GM18858 (cell line): ENCODE data around the gene SLC1A7.

Experiments used
- ATAC-seq: cut with Tn5 transposase; IDR thresholded peaks from one replicate; pipeline ENCODE4 v1.9.1; 2021; ENCODE audit not compliant: unreplicated experiment

The SLC1A7 gene

DNA sequence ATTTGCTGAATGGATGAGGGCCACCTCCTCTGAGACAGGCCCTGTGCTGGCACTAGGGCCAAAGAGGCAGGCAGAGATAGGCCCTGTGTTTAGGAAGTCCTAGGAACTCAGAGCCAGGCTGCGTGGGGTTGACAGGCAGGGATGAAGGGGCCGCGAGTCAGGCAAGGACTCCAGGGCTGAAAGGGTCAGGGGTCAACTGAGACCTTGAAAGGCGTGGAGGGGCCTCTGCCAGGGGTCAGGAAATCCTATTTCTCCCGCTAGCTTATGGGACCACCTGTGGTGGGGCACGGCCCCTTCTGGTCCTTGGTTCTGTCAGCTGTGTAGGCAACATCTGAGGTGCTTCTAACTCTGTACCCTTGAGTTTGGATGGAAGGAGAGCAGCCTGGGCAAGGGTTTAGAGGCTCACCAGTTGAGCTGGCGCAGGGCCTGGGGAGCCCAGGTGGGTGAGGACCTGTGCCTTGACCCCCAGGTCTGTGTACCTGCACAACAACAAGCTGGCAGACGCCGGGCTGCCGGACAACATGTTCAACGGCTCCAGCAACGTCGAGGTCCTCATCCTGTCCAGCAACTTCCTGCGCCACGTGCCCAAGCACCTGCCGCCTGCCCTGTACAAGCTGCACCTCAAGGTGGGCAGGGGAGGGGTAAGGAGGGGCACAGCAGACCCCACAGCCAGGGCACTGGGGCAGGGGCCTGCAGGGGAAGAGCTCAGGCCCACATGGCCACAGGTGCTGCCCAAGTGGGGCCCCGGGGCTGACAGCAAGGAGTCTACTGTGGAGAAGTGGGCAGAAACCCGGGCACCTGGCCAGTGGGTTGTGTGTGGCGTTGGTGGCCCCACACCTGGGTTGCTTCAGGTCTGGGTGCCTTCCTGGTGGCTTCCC is 65.5 kb downstream of the SLC1A7 start:
- no peak for ATAC-seq

GRCh38 chr1:53076165-53076564 is 66.3 kb downstream of the SLC1A7 start:
- ATAC-seq: no peak

DNA sequence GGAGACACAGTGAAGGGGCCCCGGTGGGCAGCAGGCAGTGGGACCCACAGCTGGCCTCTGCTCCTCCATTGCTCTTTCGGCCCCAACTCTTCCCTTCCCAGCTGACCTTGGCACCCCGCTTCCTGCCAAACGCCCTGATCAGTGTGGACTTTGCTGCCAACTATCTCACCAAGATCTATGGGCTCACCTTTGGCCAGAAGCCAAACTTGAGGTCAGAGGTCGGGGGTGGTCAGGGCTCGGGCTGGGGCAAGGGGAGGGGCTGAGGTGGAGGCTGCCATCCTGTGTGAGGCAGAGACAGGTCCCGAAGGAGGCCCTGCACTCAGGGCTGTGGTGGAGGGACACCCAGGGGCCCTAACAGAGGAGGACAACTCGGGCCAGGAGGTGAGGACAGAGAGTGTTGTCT is 66.7 kb downstream of the SLC1A7 start:
- ATAC-seq: no peak

GRCh38 chr1:53075206-53075605 is 67.2 kb downstream of the SLC1A7 start:
- ATAC-seq: no peak

- ATAC-seq: no peak
Measured at GRCh38 chr1:53074313-53075154, 67.9 kb downstream of the SLC1A7 start.

GRCh38 chr1:53073868-53074311 is 68.5 kb downstream of the SLC1A7 start:
- ATAC-seq: no peak

DNA sequence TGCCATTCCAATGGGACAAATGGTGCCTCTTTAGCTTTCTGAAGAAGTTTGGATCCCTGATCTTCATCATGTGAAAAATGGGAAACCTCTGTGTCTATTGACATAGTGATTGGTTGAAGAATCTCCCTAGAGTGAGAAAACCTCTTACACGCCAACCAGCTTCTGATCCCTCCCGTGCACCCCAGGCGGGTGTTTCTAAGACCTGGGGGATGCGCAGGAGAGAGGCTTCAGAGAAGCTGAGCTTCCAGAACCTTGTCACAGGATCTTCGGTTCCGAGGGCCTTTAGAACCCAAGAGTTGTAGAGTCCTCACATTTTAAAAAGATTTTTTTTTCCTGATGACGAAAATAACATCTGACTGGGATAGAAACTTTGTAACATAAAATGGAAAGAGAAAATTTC is 69.2 kb downstream of the SLC1A7 start:
- ATAC-seq: no peak

DNA sequence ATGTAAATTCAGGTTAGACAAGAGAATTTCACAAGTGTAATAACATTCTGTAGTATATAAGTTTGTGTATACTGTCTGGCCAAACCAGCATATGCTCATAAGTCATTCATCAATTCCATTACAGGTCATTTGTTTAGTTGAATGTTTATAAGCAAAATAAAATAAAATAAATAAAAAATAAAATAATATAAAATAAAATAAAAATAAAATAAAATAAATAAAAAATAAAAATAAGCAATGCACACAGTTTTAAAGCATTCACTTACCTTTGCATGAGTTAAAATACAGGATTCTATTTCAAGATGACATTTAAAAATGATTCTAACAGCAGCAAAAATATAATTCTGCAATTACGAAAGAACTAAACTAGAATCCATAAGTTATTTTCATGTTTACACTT is 70.5 kb downstream of the SLC1A7 start:
- no peak for ATAC-seq

- ATAC-seq: no peak
Measured at GRCh38 chr1:53071167-53071865, 71.1 kb downstream of the SLC1A7 start.

DNA sequence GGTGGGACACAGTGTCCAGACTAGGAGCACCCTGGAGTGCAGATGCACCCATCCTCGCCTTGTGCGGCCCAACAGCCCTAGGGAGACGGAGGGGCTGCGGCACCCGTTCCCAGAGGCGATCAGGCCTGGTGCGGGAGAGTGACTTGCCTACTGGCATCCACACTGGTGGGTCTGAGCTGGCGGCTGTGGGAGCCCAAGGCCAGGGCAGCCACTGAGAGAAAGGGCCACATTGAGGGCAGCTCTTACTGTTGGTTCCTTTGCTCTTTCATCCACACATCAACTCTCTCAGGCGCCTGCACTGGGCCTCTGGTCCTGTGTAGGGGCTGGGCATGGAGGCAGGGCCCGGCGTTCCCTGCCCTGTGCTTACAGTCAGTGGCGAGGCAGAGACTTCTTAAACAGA is 71.8 kb downstream of the SLC1A7 start:
- ATAC-seq: no peak

GRCh38 chr1:53069663-53070327 is 72.6 kb downstream of the SLC1A7 start:
- no peak for ATAC-seq

- ATAC-seq: no peak
Measured at GRCh38 chr1:53069265-53069662, 73.2 kb downstream of the SLC1A7 start.

GRCh38 chr1:53068314-53069099 is 73.9 kb downstream of the SLC1A7 start:
- ATAC-seq: no peak

DNA sequence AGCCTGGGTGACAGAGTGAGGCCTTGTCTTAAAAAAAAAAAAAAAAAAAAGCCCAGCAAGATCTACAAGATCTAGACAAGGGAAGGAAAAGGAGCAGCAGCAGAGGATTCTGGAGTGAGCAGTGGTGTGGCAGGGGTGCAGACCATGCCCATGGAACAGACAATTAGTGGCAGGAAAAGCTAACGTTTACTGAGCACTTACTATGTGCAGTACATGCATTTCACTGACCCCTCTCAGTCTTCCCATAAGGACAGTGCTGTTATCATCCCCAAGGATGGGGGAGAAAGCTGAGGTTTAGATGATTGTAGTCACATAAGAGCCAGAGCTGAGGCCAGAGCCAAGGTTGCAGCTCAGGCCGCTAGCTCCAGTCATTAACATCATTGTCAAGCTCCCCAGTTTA is 74.6 kb downstream of the SLC1A7 start:
- ATAC-seq: no peak

GRCh38 chr1:53066891-53067738 is 75.3 kb downstream of the SLC1A7 start:
- no peak for ATAC-seq

DNA sequence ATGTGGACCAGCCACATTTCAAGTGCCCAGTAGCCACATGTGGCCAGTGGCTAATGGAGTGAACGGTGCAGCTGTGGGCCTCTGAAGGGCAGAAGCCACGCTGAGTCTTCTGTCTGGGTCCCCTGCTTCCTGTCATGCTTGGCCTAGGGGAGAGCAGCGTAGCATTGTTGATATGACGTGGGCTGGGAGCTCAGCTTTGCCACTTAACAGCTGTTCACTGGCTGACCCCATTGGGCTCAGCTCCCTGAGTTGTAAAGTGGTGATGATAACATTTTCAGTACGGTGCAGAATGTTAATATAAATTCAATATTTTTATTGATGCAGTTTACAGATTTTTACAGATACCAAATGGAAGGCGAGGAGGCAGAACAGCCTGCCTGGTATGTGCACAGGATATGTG is 76.0 kb downstream of the SLC1A7 start:
- ATAC-seq: no peak

GRCh38 chr1:53065391-53065790 is 77.0 kb downstream of the SLC1A7 start:
- no peak for ATAC-seq

DNA sequence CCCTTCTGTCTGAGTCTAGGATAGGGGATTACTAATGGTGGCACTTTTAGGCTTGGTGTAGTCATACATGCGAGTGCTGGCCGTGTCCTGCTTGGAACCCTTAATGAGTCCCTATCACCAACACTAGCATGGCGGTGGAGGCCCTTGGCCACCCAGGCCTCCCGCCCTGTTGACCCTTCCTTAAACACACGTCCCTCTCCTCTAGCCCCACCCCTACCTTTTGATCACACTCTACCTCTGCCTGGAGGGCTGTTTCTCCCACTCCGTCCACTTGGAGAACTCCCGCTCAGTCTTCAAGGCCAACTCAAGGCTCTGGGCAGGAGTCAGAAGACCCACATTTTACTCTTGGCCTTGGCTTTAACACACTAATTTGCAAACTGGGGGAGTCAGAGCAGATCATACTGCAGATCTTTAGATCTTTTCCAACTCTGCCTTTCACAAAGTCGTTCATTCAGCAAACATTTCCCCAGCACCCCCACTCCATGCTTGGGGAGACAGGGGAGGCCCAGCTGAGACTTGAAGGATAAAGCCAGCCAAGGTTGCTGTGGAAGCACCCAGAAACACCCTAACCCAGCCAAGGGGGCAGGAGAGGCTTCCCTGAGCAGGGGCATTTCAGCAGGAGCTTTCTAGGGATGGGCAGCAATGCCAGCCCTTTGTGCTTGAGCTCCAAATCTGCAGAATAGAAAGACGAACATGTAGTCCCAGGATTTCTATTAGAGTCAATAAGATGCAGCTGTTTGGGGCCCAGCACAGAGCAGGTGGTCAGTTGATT is 78.5 kb downstream of the SLC1A7 start:
- ATAC-seq: no peak
